ENCODE measurements around the gene AREG. TPM values are rescaled to one million over a fixed set of nuclear protein-coding genes. Genes with fewer than 3 reads are reported as not detected.

The AREG gene
- total and polyA plus RNA-seq, 9 of the 15 experiments (the other 6 are each of a cell fraction or from before 2014, with no cell fraction given): 1.4 to 7.7 (median 5.4) TPM

GRCh38 chr4:74444891-74445642 lies at the start of gene AREG (continued):
- TF ChIP-seq ETV1 (tag; conservative IDR thresholded peaks at IDR 0.05; ENCODE audit: low read depth): peak; percentile 42; the same call in 1 of the 2 replicates
- TF ChIP-seq TAF9B (IDR thresholded peaks at IDR 0.05; ENCODE audit: partially characterized antibody): no peak
- TF ChIP-seq ILK (tag; IDR thresholded peaks at IDR 0.05; ENCODE audit: borderline replicate concordance, low read depth): no peak
- TF ChIP-seq ZNF282 (CRISPR knock-in tag; IDR thresholded peaks at IDR 0.05): no peak
- no peak for TF ChIP-seq KLF6 (CRISPR knock-in tag; IDR thresholded peaks at IDR 0.05; ENCODE audit: borderline replicate concordance)
- no peak for TF ChIP-seq MEF2D (tag; conservative IDR thresholded peaks at IDR 0.05; ENCODE audit: low read depth)
- no peak for TF ChIP-seq RBM17 (IDR thresholded peaks at IDR 0.05; ENCODE audit: borderline replicate concordance, low read depth, low read length)
- TF ChIP-seq SRSF7 (optimal IDR thresholded peaks at IDR 0.05; ENCODE audit: low read depth, low read length): no peak
- TF ChIP-seq FOXK1 (CRISPR knock-in tag; IDR thresholded peaks at IDR 0.05; ENCODE audit: borderline replicate concordance): no peak
- no peak for TF ChIP-seq ZNF695 (CRISPR knock-in tag; IDR thresholded peaks at IDR 0.05)
- TF ChIP-seq HNRNPL (IDR thresholded peaks at IDR 0.05; ENCODE audit: low read depth, low read length): no peak
- peak; percentile 83 for TF ChIP-seq HMGN3 (IDR thresholded peaks at IDR 0.05; ENCODE audit: borderline replicate concordance, extremely low read depth, insufficient read length, low read depth, low read length)
- TF ChIP-seq THRAP3 (IDR thresholded peaks at IDR 0.05; ENCODE audit: borderline replicate concordance): no peak
- no peak for TF ChIP-seq E4F1 (CRISPR knock-in tag; IDR thresholded peaks at IDR 0.05; ENCODE audit: borderline replicate concordance)
- peak; percentile 52; the same call in 1 of the 2 replicates for TF ChIP-seq SUPT5H (IDR thresholded peaks at IDR 0.05)
- TF ChIP-seq C11orf30 (IDR thresholded peaks at IDR 0.05; ENCODE audit: low read depth): no peak
- no peak for TF ChIP-seq ELK3 (CRISPR knock-in tag; IDR thresholded peaks at IDR 0.05)
- TF ChIP-seq SOX6 (IDR thresholded peaks at IDR 0.05): no peak
- TF ChIP-seq PCBP2 (IDR thresholded peaks at IDR 0.05; ENCODE audit: low read depth, low read length, poor library complexity, severe bottlenecking): no peak
- TF ChIP-seq POLR2A (conservative IDR thresholded peaks at IDR 0.05): peak; percentile 62
- no peak for TF ChIP-seq POLR2AphosphoS5 (IDR thresholded peaks at IDR 0.05; ENCODE audit: control insufficient read depth, insufficient read depth, low read depth, low read length)
- no peak for TF ChIP-seq ID3 (CRISPR knock-in tag; IDR thresholded peaks at IDR 0.05)
- peak; percentile 73 for TF ChIP-seq ID3 (tag; IDR thresholded peaks at IDR 0.05)
- TF ChIP-seq PTBP1 (IDR thresholded peaks at IDR 0.05; ENCODE audit: low read depth, low read length): no peak
- no peak for TF ChIP-seq IRF1 (CRISPR knock-in tag; IDR thresholded peaks at IDR 0.05; ENCODE audit: borderline replicate concordance)

All from K562 (cell line).